SKM-1 (cell line): ENCODE measurements around the gene SEC31A.
"Not testable (repeated sequence)": the region's sequence is repeated elsewhere in the genome, so short reads cannot be mapped to it uniquely, and the experiment has no call there.

Experiments used
- DNase-seq: peaks from one replicate; lab custom pipeline; 2025; ENCODE audit not compliant: unreplicated experiment; lab: John Stamatoyannopoulos, UW

Gene SEC31A, protein sequence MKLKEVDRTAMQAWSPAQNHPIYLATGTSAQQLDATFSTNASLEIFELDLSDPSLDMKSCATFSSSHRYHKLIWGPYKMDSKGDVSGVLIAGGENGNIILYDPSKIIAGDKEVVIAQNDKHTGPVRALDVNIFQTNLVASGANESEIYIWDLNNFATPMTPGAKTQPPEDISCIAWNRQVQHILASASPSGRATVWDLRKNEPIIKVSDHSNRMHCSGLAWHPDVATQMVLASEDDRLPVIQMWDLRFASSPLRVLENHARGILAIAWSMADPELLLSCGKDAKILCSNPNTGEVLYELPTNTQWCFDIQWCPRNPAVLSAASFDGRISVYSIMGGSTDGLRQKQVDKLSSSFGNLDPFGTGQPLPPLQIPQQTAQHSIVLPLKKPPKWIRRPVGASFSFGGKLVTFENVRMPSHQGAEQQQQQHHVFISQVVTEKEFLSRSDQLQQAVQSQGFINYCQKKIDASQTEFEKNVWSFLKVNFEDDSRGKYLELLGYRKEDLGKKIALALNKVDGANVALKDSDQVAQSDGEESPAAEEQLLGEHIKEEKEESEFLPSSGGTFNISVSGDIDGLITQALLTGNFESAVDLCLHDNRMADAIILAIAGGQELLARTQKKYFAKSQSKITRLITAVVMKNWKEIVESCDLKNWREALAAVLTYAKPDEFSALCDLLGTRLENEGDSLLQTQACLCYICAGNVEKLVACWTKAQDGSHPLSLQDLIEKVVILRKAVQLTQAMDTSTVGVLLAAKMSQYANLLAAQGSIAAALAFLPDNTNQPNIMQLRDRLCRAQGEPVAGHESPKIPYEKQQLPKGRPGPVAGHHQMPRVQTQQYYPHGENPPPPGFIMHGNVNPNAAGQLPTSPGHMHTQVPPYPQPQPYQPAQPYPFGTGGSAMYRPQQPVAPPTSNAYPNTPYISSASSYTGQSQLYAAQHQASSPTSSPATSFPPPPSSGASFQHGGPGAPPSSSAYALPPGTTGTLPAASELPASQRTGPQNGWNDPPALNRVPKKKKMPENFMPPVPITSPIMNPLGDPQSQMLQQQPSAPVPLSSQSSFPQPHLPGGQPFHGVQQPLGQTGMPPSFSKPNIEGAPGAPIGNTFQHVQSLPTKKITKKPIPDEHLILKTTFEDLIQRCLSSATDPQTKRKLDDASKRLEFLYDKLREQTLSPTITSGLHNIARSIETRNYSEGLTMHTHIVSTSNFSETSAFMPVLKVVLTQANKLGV

GRCh38 chr4:82890901-82891706 lies at the start of gene SEC31A:
TSS of gene SEC31A (minus strand) at chr4:82891153. CDS start at chr4:82881936, 9,217 bp downstream.
- DNase-seq, result peak; percentile 96

DNA sequence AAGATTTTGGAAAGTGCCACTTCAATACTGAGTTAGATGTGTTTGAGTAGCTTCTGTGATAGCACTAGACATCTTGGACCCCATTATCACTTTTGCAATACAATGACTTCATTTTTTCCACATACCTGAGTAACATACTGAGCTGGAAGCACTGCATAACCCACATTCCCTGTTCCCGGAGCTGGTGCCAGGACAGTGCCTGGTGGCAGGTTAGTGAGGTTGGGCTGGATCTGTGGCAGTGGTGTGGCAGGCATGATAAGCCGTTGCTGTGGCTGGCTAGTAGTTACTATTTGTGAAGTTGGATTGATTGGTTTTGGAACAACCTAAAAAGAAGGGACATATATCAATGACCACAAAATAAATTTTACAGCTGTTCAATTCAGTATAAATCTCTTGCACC lies 48.5 kb upstream of the SEC31A start:
- no peak for DNase-seq

DNA sequence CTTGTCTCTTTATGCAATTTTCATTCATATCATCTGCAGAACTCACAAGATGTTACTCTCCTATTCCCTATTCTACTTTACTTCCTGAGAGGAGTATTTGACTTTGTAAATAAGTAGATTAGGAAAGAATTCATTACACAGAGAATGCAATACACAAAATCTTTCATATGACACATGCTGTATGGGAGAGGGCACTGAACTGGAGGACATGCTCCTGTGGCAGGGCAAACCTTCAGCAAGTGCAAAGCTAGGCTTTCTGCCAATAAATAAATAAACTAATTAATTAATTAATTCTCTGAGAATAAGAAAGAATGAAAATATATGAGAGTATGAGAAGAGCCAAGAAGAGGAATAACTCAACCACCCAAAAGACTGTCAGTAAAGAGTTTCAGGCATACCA lies 43.5 kb upstream of the SEC31A start:
- DNase-seq, result no peak

- DNase-seq, result no peak
Observed at GRCh38 chr4:82930848-82931755, 40.1 kb upstream of the SEC31A start.

DNA sequence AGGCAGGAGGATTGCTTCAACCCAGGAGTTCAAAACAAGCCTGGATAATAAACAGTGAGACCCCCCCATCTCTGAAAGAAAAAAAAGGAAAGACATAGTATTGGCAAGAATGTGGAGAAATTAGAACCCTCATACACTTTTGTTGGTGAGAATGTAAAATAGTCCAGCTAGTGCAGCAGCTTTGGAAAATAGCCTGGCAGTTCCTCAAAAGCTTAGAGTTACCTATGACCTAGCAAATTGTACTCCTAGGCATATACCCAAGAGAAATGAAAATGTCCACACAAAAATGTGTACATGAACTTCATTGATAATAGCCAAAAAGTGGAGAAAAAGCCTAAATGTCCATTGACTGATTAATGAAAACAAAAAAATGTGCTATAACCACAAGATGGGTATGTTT lies 30.8 kb upstream of the SEC31A start:
- no peak for DNase-seq

GRCh38 chr4:82919386-82919785 lies 28.4 kb upstream of the SEC31A start:
- no peak for DNase-seq

GRCh38 chr4:82918091-82918490 lies 27.1 kb upstream of the SEC31A start:
- DNase-seq, result no peak

- not testable (repeated sequence) for DNase-seq
Observed at GRCh38 chr4:82913968-82914367, 23.0 kb upstream of the SEC31A start.

DNA sequence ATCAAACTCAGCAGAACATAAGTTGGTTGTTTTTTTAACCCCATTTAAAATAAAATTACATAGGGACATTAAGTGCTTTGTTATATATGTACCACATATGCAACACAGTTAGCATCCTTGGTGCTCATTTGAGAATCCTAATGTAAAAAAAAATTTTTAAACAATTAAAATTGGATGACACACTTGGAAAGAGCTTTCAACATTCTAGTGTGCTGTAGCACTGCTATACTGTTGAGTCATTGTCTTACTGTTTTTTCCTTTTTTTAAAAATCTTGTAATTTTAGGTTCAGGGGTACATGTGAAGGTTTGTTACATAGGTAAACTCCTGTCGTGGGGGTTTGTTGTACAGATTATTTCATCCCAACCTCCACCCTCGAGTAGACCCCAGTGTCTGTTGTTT lies 22.4 kb upstream of the SEC31A start:
- no peak for DNase-seq

GRCh38 chr4:82909326-82909725 lies 18.4 kb upstream of the SEC31A start:
- no peak for DNase-seq

DNA sequence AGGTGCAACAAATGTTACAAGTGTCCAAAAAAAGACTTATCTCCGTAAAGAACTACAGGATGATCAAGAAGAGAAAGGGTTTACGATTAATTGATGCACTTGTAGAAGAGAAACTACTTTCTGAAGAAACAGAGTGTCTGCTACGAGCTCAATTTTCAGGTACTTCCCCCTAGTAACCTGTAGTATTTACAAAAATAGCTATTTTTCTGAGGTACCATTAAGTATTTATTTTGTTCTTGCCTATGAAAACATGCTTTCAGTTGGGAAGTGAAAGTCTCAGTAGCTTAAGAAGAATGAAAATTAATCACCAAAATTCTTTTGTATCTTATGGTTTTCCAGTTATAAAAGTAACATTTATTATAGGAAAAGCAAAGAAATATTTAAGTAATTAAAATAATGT lies 15.5 kb upstream of the SEC31A start:
- DNase-seq, result no peak

- no peak for DNase-seq
Observed at GRCh38 chr4:82905205-82905604, 14.3 kb upstream of the SEC31A start.

DNA sequence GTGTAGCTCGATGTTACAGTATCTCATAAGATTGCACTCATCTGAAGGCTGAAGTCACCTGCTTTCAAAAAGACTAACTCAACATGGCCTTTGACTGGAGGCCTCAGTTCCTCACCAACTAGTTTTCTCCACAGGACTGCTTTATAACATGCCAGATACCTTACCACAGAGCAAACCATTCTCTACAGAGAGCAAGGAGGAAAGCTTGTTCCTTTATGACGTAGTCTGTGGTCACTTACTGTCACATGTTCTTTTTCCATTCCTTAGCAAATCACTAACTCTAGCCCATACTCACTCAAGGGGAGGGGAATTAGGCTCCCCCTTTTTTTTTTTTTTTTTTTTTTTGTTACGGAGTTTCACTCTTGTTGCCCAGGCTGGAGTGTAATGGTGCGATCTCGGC lies 12.8 kb upstream of the SEC31A start:
- no peak for DNase-seq

GRCh38 chr4:82901183-82901718 lies 10.3 kb upstream of the SEC31A start:
- no peak for DNase-seq

- peak; percentile 98 for DNase-seq
Observed at GRCh38 chr4:82900411-82901182, 9.6 kb upstream of the SEC31A start, which contains the start of gene THAP9. TSS of gene THAP9 (plus strand) at chr4:82900735. CDS start at chr4:82900803, 68 bp downstream.

GRCh38 chr4:82900066-82900410 lies 9.1 kb upstream of the SEC31A start:
- peak; percentile 86 for DNase-seq

DNA sequence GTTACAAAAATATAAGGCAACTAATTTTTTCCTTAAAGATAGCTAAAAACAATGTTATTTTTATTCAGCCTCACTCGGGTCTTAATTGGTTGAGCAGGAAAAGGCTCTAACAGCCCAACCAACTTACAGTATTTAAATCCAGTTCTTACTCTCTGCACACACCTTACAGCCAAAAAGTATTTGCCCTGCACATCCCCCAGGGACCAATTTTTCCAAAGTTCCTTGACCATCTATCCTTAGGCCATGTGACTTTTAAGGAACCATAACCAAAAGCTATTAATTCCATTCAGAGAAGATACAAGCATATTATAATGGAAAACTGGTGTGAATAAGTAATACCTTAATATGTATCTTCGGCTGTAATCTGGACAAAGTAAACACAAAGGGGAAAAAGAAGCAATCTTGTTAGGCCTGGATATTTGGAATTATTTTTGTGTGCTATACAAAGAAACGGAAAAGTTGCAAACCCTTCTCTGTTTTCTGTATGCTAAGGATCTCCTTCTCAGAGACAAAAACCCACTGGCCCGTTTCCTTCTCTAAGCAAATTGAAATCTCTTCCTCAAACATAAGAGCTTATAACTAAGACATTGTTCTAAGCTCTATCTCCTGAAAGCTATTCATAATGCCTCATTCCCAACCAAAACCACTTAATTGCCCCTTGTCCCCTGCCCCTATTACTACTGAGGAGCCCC lies 8.6 kb upstream of the SEC31A start:
- no peak for DNase-seq
